GM23338 (cell line): ENCODE results near the gene FRMD1. TPM values are rescaled to one million over a fixed set of nuclear protein-coding genes. Genes with fewer than 3 reads are reported as not detected.

Experiments
- ATAC-seq: fragments of 200-7000 bp; cut with Tn5 transposase; 3 replicates; pipeline ENCODE4 v1.9.1; 2020
- DNase-seq: peaks from one replicate; pipeline ENCODE4 v3.0.0-alpha.2; 2015; ENCODE audit warnings: low spot score
- H2AFZ ChIP-seq: fragments of 200-600 bp; sonication (generic); 2 replicates; pipeline ENCODE4 v1.8.0; 2016; ENCODE audit warnings: antibody characterized with exemption, mild to moderate bottlenecking, moderate library complexity
- H3F3A ChIP-seq: fragments of 200-600 bp; sonication (generic); replicated peaks from 2 replicates; pipeline ENCODE4 v1.8.0; 2017; ENCODE audit warnings: antibody characterized with exemption, mixed run types, low read depth
- H3K27ac ChIP-seq: fragments of 200-600 bp; sonication (generic); 2 replicates; pipeline ENCODE4 v1.6.1; 2016; ENCODE audit warnings: low read depth
- H3K27me3 ChIP-seq: fragments of 200-600 bp; sonication (generic); 2 replicates; pipeline ENCODE4 v1.8.0; 2016; ENCODE audit warnings: mild to moderate bottlenecking, mixed run types, moderate library complexity; ENCODE audit not compliant: insufficient read depth
- H3K36me3 ChIP-seq: fragments of 200-600 bp; sonication (generic); 2 replicates; pipeline ENCODE4 v1.8.0; 2016; ENCODE audit warnings: mild to moderate bottlenecking; ENCODE audit not compliant: insufficient read depth
- H3K4me1 ChIP-seq: fragments of 200-600 bp; sonication (generic); 2 replicates; pipeline ENCODE4 v1.8.0; 2016; ENCODE audit warnings: mild to moderate bottlenecking, moderate library complexity; ENCODE audit not compliant: insufficient read depth
- H3K4me2 ChIP-seq: fragments of 200-600 bp; sonication (generic); 2 replicates; pipeline ENCODE4 v1.7.1; 2017; ENCODE audit warnings: mixed run types
- H3K4me3 ChIP-seq: fragments of 200-600 bp; sonication (generic); 2 replicates; pipeline ENCODE4 v1.6.1; 2016; ENCODE audit warnings: mixed run types
- H3K79me2 ChIP-seq: fragments of 200-600 bp; sonication (generic); replicated peaks from 2 replicates; pipeline ENCODE4 v1.8.0; 2017; ENCODE audit warnings: mild to moderate bottlenecking; ENCODE audit not compliant: insufficient read depth
- H3K9me2 ChIP-seq: fragments of 200-600 bp; sonication (generic); 2 replicates; pipeline ENCODE4 v1.8.0; 2017; ENCODE audit not compliant: insufficient read depth
- H4K20me1 ChIP-seq: fragments of 200-600 bp; sonication (generic); replicated peaks from 2 replicates; pipeline ENCODE4 v1.8.0; 2017; ENCODE audit warnings: mild to moderate bottlenecking; ENCODE audit not compliant: insufficient read depth
- H3K27ac Mint-ChIP-seq: 2 replicates; pipeline ENCODE4 v1.8.0; 2020; ENCODE audit warnings: inconsistent platforms, mild to moderate bottlenecking, moderate library complexity, mixed read lengths
- H3K27me3 Mint-ChIP-seq: 3 replicates; pipeline ENCODE4 v1.8.0; 2022; ENCODE audit warnings: low read depth, mild to moderate bottlenecking, moderate library complexity, mixed read lengths, inconsistent platforms; ENCODE audit not compliant: insufficient read depth, poor library complexity
- H3K36me3 Mint-ChIP-seq: 3 replicates; pipeline ENCODE4 v1.8.0; 2021; ENCODE audit warnings: low read depth, mild to moderate bottlenecking, inconsistent platforms, moderate library complexity, mixed read lengths
- H3K4me1 Mint-ChIP-seq: 3 replicates; pipeline ENCODE4 v1.8.0; 2020; ENCODE audit warnings: mild to moderate bottlenecking, inconsistent platforms, mixed read lengths
- H3K4me3 Mint-ChIP-seq: 3 replicates; pipeline ENCODE4 v1.8.0; 2021; ENCODE audit warnings: moderate library complexity, mild to moderate bottlenecking, inconsistent platforms, mixed read lengths
- H3K9me3 Mint-ChIP-seq: 3 replicates; pipeline ENCODE4 v1.8.0; 2020; ENCODE audit warnings: moderate library complexity, mild to moderate bottlenecking, inconsistent platforms, mixed read lengths
- CREB1 ChIP-seq: fragments of 250-450 bp; sonication (Bioruptor Pico); IDR thresholded peaks from 2 replicates; pipeline ENCODE4 v1.5.0; 2020; ENCODE audit warnings: low read depth, mild to moderate bottlenecking, moderate library complexity
- ETS1 ChIP-seq: IDR thresholded peaks from 2 replicates; pipeline ENCODE4 v1.6.1; 2016; ENCODE audit warnings: antibody characterized with exemption
- EZH2 ChIP-seq: fragments of 200-600 bp; sonication (generic); IDR thresholded peaks from one replicate; pipeline ENCODE4 v1.8.0; 2017; ENCODE audit warnings: antibody characterized with exemption, mild to moderate bottlenecking, low read depth; ENCODE audit not compliant: unreplicated experiment
- EZH2phosphoT487 ChIP-seq: fragments of 200-600 bp; sonication (generic); IDR thresholded peaks from one replicate; pipeline ENCODE4 v1.8.1; 2018; ENCODE audit warnings: antibody characterized with exemption; ENCODE audit not compliant: unreplicated experiment
- JUNB ChIP-seq: IDR thresholded peaks from one replicate; pipeline ENCODE4 v1.6.1; 2016; ENCODE audit warnings: antibody characterized with exemption; ENCODE audit not compliant: unreplicated experiment
- POLR2AphosphoS5 ChIP-seq: IDR thresholded peaks from 2 replicates; pipeline ENCODE4 v1.6.1; 2016; ENCODE audit warnings: antibody characterized with exemption, low read depth
- STAT1 ChIP-seq: IDR thresholded peaks from one replicate; pipeline ENCODE4 v1.6.1; 2016; ENCODE audit warnings: antibody characterized with exemption; ENCODE audit not compliant: unreplicated experiment
- ZNF114 ChIP-seq: fragments of 250-450 bp; sonication (Bioruptor Pico); IDR thresholded peaks from 2 replicates; pipeline ENCODE4 v1.5.0; 2020; ENCODE audit warnings: mild to moderate bottlenecking, moderate library complexity
- ZNF331 ChIP-seq: fragments of 250-450 bp; sonication (Bioruptor Pico); IDR thresholded peaks from 2 replicates; pipeline ENCODE4 v1.5.0; 2020; ENCODE audit warnings: low read depth, mild to moderate bottlenecking, moderate library complexity
- ZNF462 ChIP-seq: fragments of 250-450 bp; sonication (Bioruptor Pico); IDR thresholded peaks from 2 replicates; pipeline ENCODE4 v1.5.0; 2020; ENCODE audit warnings: mild to moderate bottlenecking, moderate library complexity
- polyA plus RNA-seq: library from polyadenylated mRNA; unstranded; fragments of >200 nt; fragmentation: Nextera tagmentation; extraction: Ambion mirVana; gene quantifications from 2 replicates; pipeline ENCODE4 v1.2.1, GENCODE V29; 2016
- total RNA-seq: library from RNA; depleted of rRNA; stranded (reverse); fragments of >200 nt; shearing (Covaris generic); gene quantifications from 2 replicates; pipeline ENCODE4 v1.2.3, GENCODE V29; 2014

FRMD1 gene
- total and polyA plus RNA-seq, 2 experiments from 2014 or later = 1.0 to 2.0 TPM

- Histone ChIP-seq H3F3A (no peaks in the 10 kb centered on the region), H4K20me1 (no peaks in the 10 kb centered on the region), H3K9me2 (no peaks in the 10 kb centered on the region), H2AFZ (no peak overlapping the region), H3K36me3 (no peaks in the 10 kb centered on the region), H3K79me2 (no peaks in the 10 kb centered on the region), H3K27ac (no peak overlapping the region), H3K27me3 (no peaks in the 10 kb centered on the region), H3K4me1 (peaks cover 6% of the 10 kb centered on the region; the same call in 1 of the 2 replicates), H3K4me2 (no peak overlapping the region), H3K4me3 (no peak overlapping the region)
- no peak overlapping the region; the same call in 1 of the 2 replicates for H3K27ac Mint-ChIP-seq
- TF ChIP-seq POLR2AphosphoS5 (no peak), STAT1 (no peak), ZNF114 (CRISPR knock-in tag) (no peak), EZH2 (no peak), EZH2phosphoT487 (no peak), ZNF462 (CRISPR knock-in tag) (no peak), ETS1 (no peak), CREB1 (CRISPR knock-in tag) (no peak), ZNF331 (no peak), JUNB (no peak)
- DNase-seq (no peak), ATAC-seq (no peak)
- H3K36me3 Mint-ChIP-seq = peaks cover 2% of the 10 kb centered on the region; the same call in 1 of the 3 replicates
- H3K27me3 Mint-ChIP-seq = peaks cover 6% of the 10 kb centered on the region
- peaks cover 4% of the 10 kb centered on the region; the same call in 2 of the 3 replicates for H3K9me3 Mint-ChIP-seq
- H3K4me3 Mint-ChIP-seq = no peak overlapping the region
- peaks cover 13% of the 10 kb centered on the region; the same call in 2 of the 3 replicates for H3K4me1 Mint-ChIP-seq
Observed at GRCh38 chr6:168124921-168125320, 45.9 kb upstream of the FRMD1 start.
